Cardiac muscle cell (in vitro differentiated cells and primary cell): ENCODE results near the gene APBB2. TPM values are rescaled to one million over a fixed set of nuclear protein-coding genes. Genes with fewer than 3 reads are reported as not detected.
A peak's percentile ranks its signal among the peaks of the same experiment; 100 is the strongest.

Experiments used
- DNase-seq, 2 donors: peaks; one replicate each; pipeline versions ENCODE4 v3.0.0 to v3.0.0-alpha.2; 2010 to 2017; ENCODE audit warnings: low read depth in 1 of 2, low spot score in 1 of 2
- H3K27ac ChIP-seq: fragments of 200-600 bp; sonication (generic); 2 replicates; pipeline ENCODE4 v1.5.1; 2016
- H3K27me3 ChIP-seq: fragments of 200-600 bp; sonication (generic); 2 replicates; pipeline ENCODE4 v1.6.0; 2016; ENCODE audit warnings: control low read depth
- H3K36me3 ChIP-seq: fragments of 200-600 bp; sonication (generic); 2 replicates; pipeline ENCODE4 v1.5.1; 2016; ENCODE audit warnings: control low read depth
- H3K4me1 ChIP-seq: fragments of 200-600 bp; sonication (generic); 2 replicates; pipeline ENCODE4 v1.8.1; 2017; ENCODE audit warnings: low read depth, mild to moderate bottlenecking, mixed run types
- H3K4me3 ChIP-seq: fragments of 200-600 bp; sonication (generic); 2 replicates; pipeline ENCODE4 v1.5.1; 2016; ENCODE audit warnings: mild to moderate bottlenecking
- H3K9me3 ChIP-seq: fragments of 200-600 bp; sonication (generic); 2 replicates; pipeline ENCODE4 v1.5.1; 2017; ENCODE audit warnings: low read depth, mild to moderate bottlenecking, control low read depth
- polyA plus RNA-seq: library from polyadenylated mRNA; unstranded; fragments of >200 nt; fragmentation: Nextera tagmentation; extraction: Ambion mirVana; gene quantifications from 2 replicates; pipeline ENCODE4 v1.2.1, GENCODE V29; 2016
- total RNA-seq: library from RNA; depleted of rRNA; stranded (reverse); fragments of >200 nt; gene quantifications from 2 replicates; pipeline ENCODE4 v1.2.3, GENCODE V29; 2016
- TF ChIP-seq, protein P1 (sequence below): IDR thresholded peaks from 2 replicates; pipeline ENCODE4 v1.5.1; 2012; ENCODE audit warnings: low read depth, mild to moderate bottlenecking, low read length

APBB2 gene
- total and polyA plus RNA-seq, 2 experiments from 2014 or later, result 4.6 to 14.9 TPM

DNA sequence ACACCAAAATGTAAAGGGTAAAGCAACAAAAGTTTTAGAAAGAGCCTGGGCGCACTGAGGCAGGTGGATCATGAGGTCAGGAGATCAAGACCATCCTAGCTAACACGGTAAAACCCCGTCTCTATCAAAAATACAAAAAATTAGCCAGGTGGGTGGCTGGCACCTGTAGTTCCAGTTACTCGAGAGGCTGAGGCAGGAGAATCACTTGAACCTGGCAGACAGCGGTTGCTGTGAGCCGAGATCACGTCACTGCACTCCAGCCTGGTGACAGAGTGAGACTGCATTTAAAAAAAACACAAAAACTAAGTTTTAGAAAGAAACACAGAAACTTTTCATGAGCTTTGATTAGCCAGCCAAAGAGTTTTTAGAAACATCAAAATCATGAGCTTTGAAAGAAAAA is 76.5 kb downstream of the APBB2 start:
- DNase-seq, result no peak
- H3K27me3 ChIP-seq, result no peaks in the 10 kb centered on the region
- no peaks in the 10 kb centered on the region for H3K36me3 ChIP-seq
- H3K4me3 ChIP-seq, result no peak overlapping the region
- no peak overlapping the region for H3K27ac ChIP-seq
- H3K4me1 ChIP-seq, result peaks cover 17% of the 10 kb centered on the region
- TF ChIP-seq, protein P1, sequence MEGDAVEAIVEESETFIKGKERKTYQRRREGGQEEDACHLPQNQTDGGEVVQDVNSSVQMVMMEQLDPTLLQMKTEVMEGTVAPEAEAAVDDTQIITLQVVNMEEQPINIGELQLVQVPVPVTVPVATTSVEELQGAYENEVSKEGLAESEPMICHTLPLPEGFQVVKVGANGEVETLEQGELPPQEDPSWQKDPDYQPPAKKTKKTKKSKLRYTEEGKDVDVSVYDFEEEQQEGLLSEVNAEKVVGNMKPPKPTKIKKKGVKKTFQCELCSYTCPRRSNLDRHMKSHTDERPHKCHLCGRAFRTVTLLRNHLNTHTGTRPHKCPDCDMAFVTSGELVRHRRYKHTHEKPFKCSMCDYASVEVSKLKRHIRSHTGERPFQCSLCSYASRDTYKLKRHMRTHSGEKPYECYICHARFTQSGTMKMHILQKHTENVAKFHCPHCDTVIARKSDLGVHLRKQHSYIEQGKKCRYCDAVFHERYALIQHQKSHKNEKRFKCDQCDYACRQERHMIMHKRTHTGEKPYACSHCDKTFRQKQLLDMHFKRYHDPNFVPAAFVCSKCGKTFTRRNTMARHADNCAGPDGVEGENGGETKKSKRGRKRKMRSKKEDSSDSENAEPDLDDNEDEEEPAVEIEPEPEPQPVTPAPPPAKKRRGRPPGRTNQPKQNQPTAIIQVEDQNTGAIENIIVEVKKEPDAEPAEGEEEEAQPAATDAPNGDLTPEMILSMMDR, result no peak
- no peaks in the 10 kb centered on the region for H3K9me3 ChIP-seq

DNA sequence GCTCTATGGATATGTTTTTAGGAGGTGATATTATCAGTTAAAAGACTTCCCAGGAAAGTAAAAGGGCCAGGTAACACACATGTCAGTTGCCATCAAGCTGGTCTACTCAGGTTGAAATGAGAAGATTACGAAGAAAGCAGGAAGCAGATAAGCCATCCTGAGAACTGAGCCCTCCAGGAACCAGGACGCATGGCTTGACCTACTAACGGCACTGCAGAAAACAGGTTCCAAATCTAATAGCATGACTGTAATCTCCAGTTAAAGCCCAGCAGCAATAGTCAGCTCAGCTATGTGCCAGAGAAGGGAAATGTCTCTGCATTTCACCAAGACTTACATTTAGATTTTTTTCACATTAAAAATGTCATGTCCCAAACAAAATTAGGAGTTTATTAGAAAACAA is 77.9 kb downstream of the APBB2 start:
- no peak overlapping the region for H3K4me3 ChIP-seq
- no peaks in the 10 kb centered on the region for H3K27me3 ChIP-seq
- peaks cover 25% of the 10 kb centered on the region for H3K4me1 ChIP-seq
- TF ChIP-seq, protein P1, result no peak
- H3K27ac ChIP-seq, result no peak overlapping the region
- no peaks in the 10 kb centered on the region for H3K9me3 ChIP-seq
- DNase-seq, result no peak
- no peaks in the 10 kb centered on the region for H3K36me3 ChIP-seq

DNA sequence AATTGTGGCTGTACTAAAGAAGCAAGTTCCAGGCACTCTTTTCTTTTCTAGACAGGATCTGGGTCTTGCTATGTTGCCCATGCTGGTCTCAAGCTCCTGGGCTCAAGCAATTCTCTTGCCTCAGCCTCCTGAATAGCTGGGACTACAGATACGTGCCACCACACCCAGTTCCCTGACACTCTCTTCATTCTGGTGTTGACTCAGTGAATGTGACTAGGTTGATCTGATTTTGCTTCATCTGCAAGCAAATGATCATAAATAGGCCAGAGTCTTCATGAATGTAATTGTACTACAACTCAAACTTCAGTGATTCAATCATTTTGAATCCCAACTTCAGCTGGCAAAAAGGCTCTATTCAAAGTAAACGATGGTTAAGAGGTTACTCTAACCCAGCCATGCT is 78.5 kb downstream of the APBB2 start:
- Histone ChIP-seq H3K4me1 (peaks cover 25% of the 10 kb centered on the region), H3K4me3 (no peak overlapping the region), H3K36me3 (no peaks in the 10 kb centered on the region), H3K27me3 (no peaks in the 10 kb centered on the region), H3K9me3 (no peaks in the 10 kb centered on the region), H3K27ac (no peak overlapping the region)
- no peak for DNase-seq
- TF ChIP-seq, protein P1, result no peak

DNA sequence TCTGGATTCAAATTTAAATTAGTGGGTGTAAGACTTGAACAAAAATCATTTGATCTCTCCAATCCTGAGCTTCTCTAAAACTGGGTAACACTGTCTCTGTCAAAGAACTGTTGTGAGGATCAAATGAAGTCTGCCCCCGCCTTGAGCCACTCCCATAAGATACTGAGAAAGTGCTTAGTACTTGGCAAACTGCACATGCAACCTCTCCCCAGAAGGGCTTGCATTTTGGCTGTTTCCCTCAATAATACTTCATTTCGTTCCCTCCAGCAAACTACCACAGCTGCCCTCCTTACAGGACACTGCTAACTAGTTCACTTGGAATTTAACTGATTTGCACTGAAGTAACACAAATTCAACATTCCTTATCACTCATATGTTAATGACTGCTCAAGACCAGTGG is 79.8 kb downstream of the APBB2 start:
- TF ChIP-seq, protein P1, result peak; percentile 5
- Histone ChIP-seq H3K4me3 (no peak overlapping the region), H3K4me1 (peaks cover 29% of the 10 kb centered on the region), H3K9me3 (no peaks in the 10 kb centered on the region), H3K27me3 (no peaks in the 10 kb centered on the region), H3K36me3 (no peaks in the 10 kb centered on the region), H3K27ac (no peak overlapping the region)
- DNase-seq, result peak in 1 of 2 donors; percentile 42

DNA sequence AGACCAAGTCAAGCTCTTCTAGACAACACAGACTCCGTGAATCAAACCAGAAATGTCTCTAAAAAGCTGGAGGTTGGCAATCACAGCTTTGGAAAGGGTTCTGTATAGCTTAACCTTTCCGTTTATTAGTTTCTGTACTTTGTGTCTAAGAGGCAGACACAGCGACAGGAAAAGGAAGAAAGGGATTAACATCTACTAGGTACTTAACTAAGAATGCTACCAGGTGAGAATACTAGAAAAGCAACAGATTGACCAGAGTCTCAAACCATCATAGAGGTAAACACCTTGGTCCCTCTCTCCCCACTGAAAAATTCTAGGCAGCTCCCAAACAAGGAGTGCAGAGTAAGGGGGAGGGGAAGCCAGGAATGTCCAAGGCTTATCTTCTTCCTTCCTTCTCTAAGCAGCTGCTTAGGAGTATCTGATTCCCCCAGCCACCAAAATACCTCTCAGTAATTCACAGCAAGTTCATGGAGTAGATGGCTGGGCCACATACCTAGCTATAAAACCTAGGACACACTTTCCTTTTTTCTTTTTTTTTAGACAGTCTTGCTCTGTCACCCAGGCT is 80.8 kb downstream of the APBB2 start:
- TF ChIP-seq, protein P1, result no peak
- Histone ChIP-seq H3K4me3 (no peak overlapping the region), H3K27ac (no peak overlapping the region), H3K4me1 (peaks cover 33% of the 10 kb centered on the region), H3K9me3 (no peaks in the 10 kb centered on the region), H3K27me3 (no peaks in the 10 kb centered on the region), H3K36me3 (no peaks in the 10 kb centered on the region)
- peak; percentile 41 to 49 for DNase-seq
